ENCODE results near the gene RHBDL2.

The RHBDL2 gene

GRCh38 chr1:38896169-38896568, 45.5 kb downstream of the RHBDL2 start:
- no peaks in the 10 kb centered on the region for H4K20me1 ChIP-seq (ENCODE audit: insufficient read depth, low read length)
- H3K9me3 ChIP-seq (ENCODE audit: low read length), result no peaks in the 10 kb centered on the region
- no peak overlapping the region for H3K27ac ChIP-seq (ENCODE audit: low read depth, low read length, poor library complexity, severe bottlenecking)
- TF ChIP-seq EZH2 (IDR thresholded peaks at IDR 0.05; ENCODE audit: borderline replicate concordance, low read length) (no peak), CTCF (IDR thresholded peaks at IDR 0.05; ENCODE audit: low read length) (no peak)
- no peaks in the 10 kb centered on the region for H3K4me1 ChIP-seq (ENCODE audit: insufficient read depth, low read length, severe bottlenecking)
- no peaks in the 10 kb centered on the region for H3K79me2 ChIP-seq (ENCODE audit: insufficient read depth, low read length)
- no peaks in the 10 kb centered on the region for H3F3A ChIP-seq (ENCODE audit: insufficient read depth, low read length)
- H3K4me3 ChIP-seq (ENCODE audit: low read depth, low read length, poor library complexity, severe bottlenecking), result no peak overlapping the region
- no peaks in the 10 kb centered on the region for H3K27me3 ChIP-seq (ENCODE audit: insufficient read depth, low read length)
- no peaks in the 10 kb centered on the region for H3K36me3 ChIP-seq (ENCODE audit: insufficient read depth, low read length)
- H3K9ac ChIP-seq (ENCODE audit: low read length), result no peak overlapping the region
- H2AFZ ChIP-seq (ENCODE audit: low read length), result no peak overlapping the region
- no peak overlapping the region for H3K4me2 ChIP-seq (ENCODE audit: low read length)
- no peaks in the 10 kb centered on the region for H3K9me2 ChIP-seq (ENCODE audit: low read depth, low read length)

- no peak for TF ChIP-seq CTCF (IDR thresholded peaks at IDR 0.05; ENCODE audit: low read length)
- no peak for TF ChIP-seq EZH2 (IDR thresholded peaks at IDR 0.05; ENCODE audit: borderline replicate concordance, low read length)
- Histone ChIP-seq H3K4me2 (ENCODE audit: low read length) (no peak overlapping the region), H3K9ac (ENCODE audit: low read length) (no peak overlapping the region), H3K36me3 (ENCODE audit: insufficient read depth, low read length) (no peaks in the 10 kb centered on the region), H3K27ac (ENCODE audit: low read depth, low read length, poor library complexity, severe bottlenecking) (no peak overlapping the region), H3K9me2 (ENCODE audit: low read depth, low read length) (no peaks in the 10 kb centered on the region), H3K4me1 (ENCODE audit: insufficient read depth, low read length, severe bottlenecking) (no peaks in the 10 kb centered on the region), H2AFZ (ENCODE audit: low read length) (no peak overlapping the region), H3K4me3 (ENCODE audit: low read depth, low read length, poor library complexity, severe bottlenecking) (no peak overlapping the region), H3K27me3 (ENCODE audit: insufficient read depth, low read length) (no peaks in the 10 kb centered on the region), H3K9me3 (ENCODE audit: low read length) (no peaks in the 10 kb centered on the region), H4K20me1 (ENCODE audit: insufficient read depth, low read length) (no peaks in the 10 kb centered on the region), H3K79me2 (ENCODE audit: insufficient read depth, low read length) (no peaks in the 10 kb centered on the region), H3F3A (ENCODE audit: insufficient read depth, low read length) (no peaks in the 10 kb centered on the region)
Measured at GRCh38 chr1:38892976-38893375, 48.7 kb downstream of the RHBDL2 start.

GRCh38 chr1:38891753-38892152, 49.9 kb downstream of the RHBDL2 start:
- Histone ChIP-seq H3K4me3 (ENCODE audit: low read depth, low read length, poor library complexity, severe bottlenecking) (no peak overlapping the region), H3K9ac (ENCODE audit: low read length) (no peak overlapping the region), H2AFZ (ENCODE audit: low read length) (no peak overlapping the region), H3K9me2 (ENCODE audit: low read depth, low read length) (no peaks in the 10 kb centered on the region), H3F3A (ENCODE audit: insufficient read depth, low read length) (no peaks in the 10 kb centered on the region), H3K36me3 (ENCODE audit: insufficient read depth, low read length) (no peaks in the 10 kb centered on the region), H3K79me2 (ENCODE audit: insufficient read depth, low read length) (no peaks in the 10 kb centered on the region), H3K27me3 (ENCODE audit: insufficient read depth, low read length) (no peaks in the 10 kb centered on the region), H3K9me3 (ENCODE audit: low read length) (no peaks in the 10 kb centered on the region), H3K4me1 (ENCODE audit: insufficient read depth, low read length, severe bottlenecking) (no peaks in the 10 kb centered on the region), H4K20me1 (ENCODE audit: insufficient read depth, low read length) (no peaks in the 10 kb centered on the region), H3K4me2 (ENCODE audit: low read length) (no peak overlapping the region), H3K27ac (ENCODE audit: low read depth, low read length, poor library complexity, severe bottlenecking) (no peak overlapping the region)
- TF ChIP-seq CTCF (IDR thresholded peaks at IDR 0.05; ENCODE audit: low read length) (no peak), EZH2 (IDR thresholded peaks at IDR 0.05; ENCODE audit: borderline replicate concordance, low read length) (no peak)
